B cell (primary cell): ENCODE measurements around the gene SEL1L.

Source experiments
- CTCF ChIP-seq: fragments of 200-600 bp; IDR thresholded peaks from one replicate; pipeline ENCODE4 v1.8.0; 2022; ENCODE audit warnings: antibody characterized with exemption, mild to moderate bottlenecking
- EZH2 ChIP-seq: IDR thresholded peaks from 2 replicates; pipeline ENCODE4 v1.6.1; 2012; ENCODE audit warnings: borderline replicate concordance, low read depth, mild to moderate bottlenecking, moderate library complexity, low read length; ENCODE audit not compliant: insufficient read depth, poor library complexity, severe bottlenecking

GRCh38 chr14:81511111-81511904, 22.3 kb downstream of the SEL1L start:
- TF ChIP-seq EZH2 (no peak), CTCF (no peak)
